GM12878 (cell line): ENCODE results near the gene UBB. TPM values are rescaled to one million over a fixed set of nuclear protein-coding genes. Genes with fewer than 3 reads are reported as not detected.

ENCODE experiments used
- ATAC-seq: fragments of 200-7000 bp; cut with Tn5 transposase; 3 replicates; pipeline ENCODE4 v1.9.1; 2020; ENCODE audit warnings: mild to moderate bottlenecking, moderate library complexity
- BruUV-seq: library from RNA; stranded (reverse); fragments of 400-500 nt; replicated peaks from 2 replicates; lab custom pipeline; 2021; lab: Mats Ljungman, UMichigan
- CTCF ChIA-PET: fragments of 300-600 bp; sonication (Branson Sonifier 250); formaldehyde crosslinking; extraction: SDS; loops from one replicate; lab custom pipeline; 2021; ENCODE audit warnings: inconsistent platforms; lab: Yijun Ruan, JAX
- POLR2A ChIA-PET: fragments of 350-600 bp; formaldehyde crosslinking; extraction: SDS; loops from one replicate; lab custom pipeline; 2021; ENCODE audit warnings: inconsistent platforms; lab: Charles Lee
- RAD21 ChIA-PET: fragments of 300-600 bp; sonication (Branson Sonifier 250); formaldehyde crosslinking; loops from one replicate; lab custom pipeline; 2023; ENCODE audit warnings: antibody characterized with exemption; ENCODE audit not compliant: unreplicated experiment; lab: Charles Lee
- SMC1A ChIA-PET: fragments of 300-600 bp; sonication (Branson Sonifier 250); formaldehyde crosslinking; loops from one replicate; lab custom pipeline; 2023; ENCODE audit not compliant: unreplicated experiment, uncharacterized antibody; lab: Charles Lee
- DNase-seq: peaks from one replicate; pipeline ENCODE4 v3.0.0-alpha.2; 2011; ENCODE audit warnings: low read depth, low spot score
- FAIRE-seq: peaks from 3 replicates; lab custom pipeline; 2011; peaks lifted over from hg19 to GRCh38; lab: Jason Lieb, UNC
- H2AFZ ChIP-seq: 2 replicates; pipeline ENCODE4 v1.6.0; 2011; ENCODE audit warnings: low read depth, low read length, control low read depth; ENCODE audit not compliant: control insufficient read depth
- H3K27ac ChIP-seq: 2 replicates; pipeline ENCODE4 v1.5.1; 2011; ENCODE audit warnings: control low read depth; ENCODE audit not compliant: control insufficient read depth, insufficient read depth
- H3K27me3 ChIP-seq, 2 experiments: replicated peaks in 1 of 2; 2 replicates each; pipeline versions ENCODE4 v1.6.0 to v1.6.1; 2011; ENCODE audit warnings: low read length in 1 of 2; ENCODE audit not compliant: control insufficient read depth in 2 of 2, insufficient read depth in 2 of 2
- H3K36me3 ChIP-seq, 2 experiments: 2 replicates each; pipeline ENCODE4 v1.5.1; 2011; ENCODE audit warnings: low read length in 1 of 2; ENCODE audit not compliant: control insufficient read depth in 2 of 2, insufficient read depth in 2 of 2
- H3K4me1 ChIP-seq: 2 replicates; pipeline ENCODE4 v1.6.1; 2011; ENCODE audit warnings: mild to moderate bottlenecking, low read length, moderate library complexity, mixed read lengths; ENCODE audit not compliant: control insufficient read depth, insufficient read depth
- H3K4me2 ChIP-seq: 2 replicates; pipeline ENCODE4 v1.6.0; 2011; ENCODE audit warnings: control low read depth; ENCODE audit not compliant: control insufficient read depth, insufficient read depth
- H3K4me3 ChIP-seq: fragments of 200-600 bp; sonication (generic); 2 replicates; pipeline ENCODE4 v1.5.1; 2016
- H3K79me2 ChIP-seq: 2 replicates; pipeline ENCODE4 v1.6.0; 2011; ENCODE audit warnings: low read length; ENCODE audit not compliant: control insufficient read depth, insufficient read depth
- H3K9ac ChIP-seq: 2 replicates; pipeline ENCODE4 v1.8.0; 2011; ENCODE audit warnings: low read length, control low read depth, mixed read lengths; ENCODE audit not compliant: control insufficient read depth, insufficient read depth
- H3K9me3 ChIP-seq: replicated peaks from 3 replicates; pipeline ENCODE4 v1.5.1; 2011; ENCODE audit warnings: mild to moderate bottlenecking, low read length; ENCODE audit not compliant: control insufficient read depth, insufficient read depth
- H4K20me1 ChIP-seq: 2 replicates; pipeline ENCODE4 v1.6.0; 2011; ENCODE audit not compliant: control insufficient read depth, insufficient read depth
- HDAC6 ChIP-seq: fragments of 200-600 bp; sonication (generic); IDR thresholded peaks from one replicate; pipeline ENCODE4 v1.8.0; 2017; ENCODE audit warnings: antibody characterized with exemption; ENCODE audit not compliant: unreplicated experiment
- IKZF2 ChIP-seq, 2 experiments: fragments of 450-650 bp; IDR thresholded peaks; 2 replicates each; pipeline ENCODE4 v1.6.1; 2017; ENCODE audit warnings: mild to moderate bottlenecking in 2 of 2, moderate library complexity in 2 of 2
- NKRF ChIP-seq: fragments of 450-650 bp; conservative IDR thresholded peaks from 2 replicates; pipeline ENCODE4 v1.6.1; 2017; ENCODE audit warnings: mild to moderate bottlenecking, moderate library complexity
- SMARCA5 ChIP-seq: fragments of 450-650 bp; IDR thresholded peaks from 2 replicates; pipeline ENCODE4 v1.6.1; 2017; ENCODE audit warnings: mild to moderate bottlenecking
- WRNIP1 ChIP-seq: IDR thresholded peaks from 2 replicates; pipeline ENCODE4 v1.6.1; 2011; ENCODE audit warnings: low read depth, low read length, improper control_type of control experiment, borderline replicate concordance
- ZNF687 ChIP-seq: fragments of 450-650 bp; IDR thresholded peaks from 2 replicates; pipeline ENCODE4 v1.6.1; 2017; ENCODE audit warnings: mild to moderate bottlenecking, moderate library complexity
- WGBS: methylation state at CpG from one replicate; pipeline ENCODE4 v1.1.6; 2016; ENCODE audit warnings: low lambda C conversion rate; ENCODE audit not compliant: insufficient replicate concordance, insufficient coverage; ENCODE audit errors: missing lambda C conversion rate; 5-methylcytosine and 5-hydroxymethylcytosine counted together
- in situ Hi-C: fragments of 300-500 bp; cut with MboI; formaldehyde crosslinking; loops from 9 replicates; pipeline ENCODE4 v1.14.3; 2018; ENCODE audit warnings: mixed read lengths
- intact Hi-C: fragments of 100-400 bp; cut with micrococcal nuclease; formaldehyde crosslinking; loops from one replicate; pipeline ENCODE4 v1.14.2; 2022; ENCODE audit not compliant: unreplicated experiment
- polyA plus RNA-seq, 11 experiments: library from polyadenylated mRNA; depleted of rRNA in 4 of 11; unstranded in 6 of 11; stranded (reverse) in 5 of 11; fragments of >200 nt; fragmentation: Nextera tagmentation in 4 of 11; fragmentation: Illumina TruSeq in 1 of 11; extraction: Ambion mirVana in 4 of 11; extraction: Trizol in 1 of 11; gene quantifications; 1 replicate in 1 of 11; 2 replicates in 10 of 11; pipeline versions ENCODE4 v1.2.1 to v1.2.3, GENCODE V29; 2011 to 2016; ENCODE audit warnings: inconsistent platforms in 2 of 11, missing spikeins in 2 of 11, low read depth in 1 of 11
- total RNA-seq, 4 experiments: library from RNA; depleted of rRNA in 3 of 4; stranded (reverse); fragments of >200 nt in 3 of 4; fragmentation: Illumina TruSeq in 1 of 4; extraction: Trizol in 1 of 4; gene quantifications; 2 replicates each; pipeline versions ENCODE4 v1.2.1 to v1.2.3, GENCODE V29; 2013 to 2021
- TF ChIP-seq, protein P1 (sequence below): fragments of 450-650 bp; IDR thresholded peaks from 2 replicates; pipeline ENCODE4 v1.6.1; 2016; ENCODE audit warnings: mild to moderate bottlenecking
- TF ChIP-seq, protein P2 (sequence below): fragments of 450-650 bp; IDR thresholded peaks from 2 replicates; pipeline ENCODE4 v1.6.1; 2016; ENCODE audit warnings: mild to moderate bottlenecking

Gene UBB
- total and polyA plus RNA-seq, 10 of the 15 experiments (the other 5 are each of a cell fraction or from before 2014, with no cell fraction given) = 1,133 to 4,246 (median 2,099) TPM

GRCh38 chr17:16383216-16383615 lies 2.3 kb downstream of the UBB start (continued):
- TF ChIP-seq ZNF687 = no peak
- no peak for TF ChIP-seq HDAC6
- TF ChIP-seq, all 136 proteins: peak for 5

- Histone ChIP-seq H3K9me3 (no peaks in the 10 kb centered on the region; the same call in 2 of the 3 replicates), H3K36me3 (peaks cover 4 to 11% of the 10 kb centered on the region in 2 experiments), H4K20me1 (peaks cover 4% of the 10 kb centered on the region), H3K27ac (no peak overlapping the region; the same call in 1 of the 2 replicates), H3K9ac (no peak overlapping the region), H2AFZ (no peak overlapping the region)
- WGBS = 78% methylated on average over 5 of the region's 5 CpGs
- DNase-seq (no peak), ATAC-seq (no peak)
- ChIA-PET POLR2A (interaction anchor here (0.8 to 2.6 kb wide), 2 partner anchors 24 to 32 kb away, joined by 4 to 7 read pairs; partner anchors contain the start of gene TRPV2), RAD21 (interaction anchor here (1.2 to 1.9 kb wide), 4 partner anchors 25 to 138 kb away, joined by 3 to 8 read pairs (median 4); partner anchors contain the start of gene TRPV2), CTCF (interaction anchor here (0.7 to 4.5 kb wide), 7 partner anchors 20 to 142 kb away, joined by 3 to 53 read pairs (median 5); partner anchors contain the start of gene TRPV2)
- TF ChIP-seq NKRF (no peak), SMARCA5 (no peak), IKZF2 (IDR thresholded peaks at IDR 0.05) (no peak), WRNIP1 (no peak)
- TF ChIP-seq, protein P1, sequence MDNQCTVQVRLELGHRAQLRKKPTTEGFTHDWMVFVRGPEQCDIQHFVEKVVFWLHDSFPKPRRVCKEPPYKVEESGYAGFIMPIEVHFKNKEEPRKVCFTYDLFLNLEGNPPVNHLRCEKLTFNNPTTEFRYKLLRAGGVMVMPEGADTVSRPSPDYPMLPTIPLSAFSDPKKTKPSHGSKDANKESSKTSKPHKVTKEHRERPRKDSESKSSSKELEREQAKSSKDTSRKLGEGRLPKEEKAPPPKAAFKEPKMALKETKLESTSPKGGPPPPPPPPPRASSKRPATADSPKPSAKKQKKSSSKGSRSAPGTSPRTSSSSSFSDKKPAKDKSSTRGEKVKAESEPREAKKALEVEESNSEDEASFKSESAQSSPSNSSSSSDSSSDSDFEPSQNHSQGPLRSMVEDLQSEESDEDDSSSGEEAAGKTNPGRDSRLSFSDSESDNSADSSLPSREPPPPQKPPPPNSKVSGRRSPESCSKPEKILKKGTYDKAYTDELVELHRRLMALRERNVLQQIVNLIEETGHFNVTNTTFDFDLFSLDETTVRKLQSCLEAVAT = no peak
- TF ChIP-seq, protein P2, sequence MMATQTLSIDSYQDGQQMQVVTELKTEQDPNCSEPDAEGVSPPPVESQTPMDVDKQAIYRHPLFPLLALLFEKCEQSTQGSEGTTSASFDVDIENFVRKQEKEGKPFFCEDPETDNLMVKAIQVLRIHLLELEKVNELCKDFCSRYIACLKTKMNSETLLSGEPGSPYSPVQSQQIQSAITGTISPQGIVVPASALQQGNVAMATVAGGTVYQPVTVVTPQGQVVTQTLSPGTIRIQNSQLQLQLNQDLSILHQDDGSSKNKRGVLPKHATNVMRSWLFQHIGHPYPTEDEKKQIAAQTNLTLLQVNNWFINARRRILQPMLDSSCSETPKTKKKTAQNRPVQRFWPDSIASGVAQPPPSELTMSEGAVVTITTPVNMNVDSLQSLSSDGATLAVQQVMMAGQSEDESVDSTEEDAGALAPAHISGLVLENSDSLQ = no peak
- TF ChIP-seq, all 136 proteins: peak for 0
- no peak for FAIRE-seq
- Histone ChIP-seq H3K79me2 (peaks cover 31% of the 10 kb centered on the region), H3K4me2 (peak overlapping the region; percentile 50; the same call in 1 of the 2 replicates), H3K4me3 (peak overlapping the region; percentile 76; the same call in 1 of the 2 replicates), H3K4me1 (peaks cover 16% of the 10 kb centered on the region), H3K27me3 (no peaks in the 10 kb centered on the region)
- intact Hi-C loops (no loop called here), in situ Hi-C loops (loop anchor here (5.0 kb wide), 1 partner anchor 33 kb away; the partner anchor contains the start of gene TRPV2)
- SMC1A ChIA-PET = interaction anchor here (0.7 to 1.7 kb wide), 7 partner anchors 15 to 137 kb away, joined by 3 to 16 read pairs (median 4); partner anchors contain the start of gene TRPV2
- BruUV-seq = no TSS peak
These were observed 2.9 kb downstream of the UBB start for GRCh38 chr17:16383772-16384287.
